ENCODE data around the gene TMTC2.

DNA sequence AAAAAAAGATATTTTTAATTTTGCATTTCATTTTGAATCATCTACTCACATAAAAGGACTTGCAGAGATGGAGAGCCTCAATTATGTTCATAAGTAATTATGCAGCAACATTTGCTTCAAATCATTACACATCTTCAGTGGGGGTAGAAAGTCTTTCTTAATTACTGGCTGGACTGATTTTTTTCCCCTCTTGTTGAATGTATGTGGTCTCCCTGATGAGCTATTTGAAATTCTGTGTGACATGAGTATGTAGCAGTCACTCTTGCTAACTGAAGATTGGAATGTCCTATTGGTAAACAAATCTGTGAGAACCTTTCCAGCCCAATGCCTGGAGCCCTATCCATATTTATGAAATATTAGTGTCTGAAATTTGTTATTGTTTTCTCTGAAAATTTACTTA is 139.8 kb downstream of the TMTC2 start:
- TF ChIP-seq, protein P1, sequence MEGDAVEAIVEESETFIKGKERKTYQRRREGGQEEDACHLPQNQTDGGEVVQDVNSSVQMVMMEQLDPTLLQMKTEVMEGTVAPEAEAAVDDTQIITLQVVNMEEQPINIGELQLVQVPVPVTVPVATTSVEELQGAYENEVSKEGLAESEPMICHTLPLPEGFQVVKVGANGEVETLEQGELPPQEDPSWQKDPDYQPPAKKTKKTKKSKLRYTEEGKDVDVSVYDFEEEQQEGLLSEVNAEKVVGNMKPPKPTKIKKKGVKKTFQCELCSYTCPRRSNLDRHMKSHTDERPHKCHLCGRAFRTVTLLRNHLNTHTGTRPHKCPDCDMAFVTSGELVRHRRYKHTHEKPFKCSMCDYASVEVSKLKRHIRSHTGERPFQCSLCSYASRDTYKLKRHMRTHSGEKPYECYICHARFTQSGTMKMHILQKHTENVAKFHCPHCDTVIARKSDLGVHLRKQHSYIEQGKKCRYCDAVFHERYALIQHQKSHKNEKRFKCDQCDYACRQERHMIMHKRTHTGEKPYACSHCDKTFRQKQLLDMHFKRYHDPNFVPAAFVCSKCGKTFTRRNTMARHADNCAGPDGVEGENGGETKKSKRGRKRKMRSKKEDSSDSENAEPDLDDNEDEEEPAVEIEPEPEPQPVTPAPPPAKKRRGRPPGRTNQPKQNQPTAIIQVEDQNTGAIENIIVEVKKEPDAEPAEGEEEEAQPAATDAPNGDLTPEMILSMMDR (IDR thresholded peaks at IDR 0.05) = no peak
- no peak for TF ChIP-seq POLR2A (IDR thresholded peaks at IDR 0.05)

Measured in testis (tissue), 2 donors.